GM15510 (cell line): ENCODE results near the gene CST7.

Experiments
- POLR2A ChIP-seq: IDR thresholded peaks from 3 replicates; pipeline ENCODE4 v1.6.1; 2011; ENCODE audit warnings: borderline replicate concordance; ENCODE audit not compliant: insufficient read length; ENCODE audit errors: extremely low read depth

Gene CST7

GRCh38 chr20:24977336-24977735, 28.3 kb downstream of the CST7 start:
- TF ChIP-seq POLR2A: no peak

GRCh38 chr20:24977797-24978196, 28.7 kb downstream of the CST7 start:
- no peak for TF ChIP-seq POLR2A

GRCh38 chr20:24978513-24978912, 29.4 kb downstream of the CST7 start:
- TF ChIP-seq POLR2A: no peak

GRCh38 chr20:24979036-24979960, 30.2 kb downstream of the CST7 start:
- TF ChIP-seq POLR2A: no peak

- TF ChIP-seq POLR2A: no peak
Measured at GRCh38 chr20:24980291-24981053, 31.4 kb downstream of the CST7 start.

GRCh38 chr20:24981282-24981681, 32.2 kb downstream of the CST7 start:
- no peak for TF ChIP-seq POLR2A

- TF ChIP-seq POLR2A: no peak
Measured at GRCh38 chr20:24981790-24982189, 32.7 kb downstream of the CST7 start.

GRCh38 chr20:24983896-24984295, 34.8 kb downstream of the CST7 start:
- no peak for TF ChIP-seq POLR2A

GRCh38 chr20:24984961-24985640, 36.0 kb downstream of the CST7 start:
- no peak for TF ChIP-seq POLR2A

- TF ChIP-seq POLR2A: no peak
Measured at GRCh38 chr20:24985802-24986201, 36.7 kb downstream of the CST7 start.

GRCh38 chr20:24986436-24987015, 37.5 kb downstream of the CST7 start:
- no peak for TF ChIP-seq POLR2A

GRCh38 chr20:24987244-24987643, 38.2 kb downstream of the CST7 start:
- TF ChIP-seq POLR2A: no peak

- TF ChIP-seq POLR2A: no peak
Measured at GRCh38 chr20:24987873-24988835, 39.1 kb downstream of the CST7 start.

- no peak for TF ChIP-seq POLR2A
Measured at GRCh38 chr20:24989162-24989561, 40.1 kb downstream of the CST7 start.
